Mammary epithelial cell (primary cell): ENCODE measurements around the gene IZUMO2.

Experiments used
- CTCF ChIP-seq, 2 donors: IDR thresholded peaks in 1 of 2; conservative IDR thresholded peaks in 1 of 2; 2 replicates each; pipeline ENCODE4 v1.5.1; 2011 to 2012; ENCODE audit warnings: inconsistent platforms in 2 of 2, low read length in 2 of 2, mild to moderate bottlenecking in 2 of 2, control low read depth in 1 of 2, low read depth in 1 of 2; ENCODE audit not compliant: insufficient read depth in 1 of 2; ENCODE audit errors: extremely low read depth in 1 of 2
- EZH2 ChIP-seq: IDR thresholded peaks from 2 replicates; pipeline ENCODE4 v1.6.1; 2012; ENCODE audit warnings: low read length, inconsistent platforms, borderline replicate concordance

GRCh38 chr19:50178320-50178719 is 15.2 kb upstream of the IZUMO2 start:
- TF ChIP-seq CTCF (conservative IDR thresholded peaks at IDR 0.05 in 1 of 2, IDR thresholded peaks at IDR 0.05 in 1 of 2; ENCODE audit: extremely low read depth in 1 of 2, insufficient read depth in 1 of 2, low read depth in 1 of 2, low read length in 2 of 2) (no peak), EZH2 (no peak)
